AG09309 (cell line): ENCODE measurements around the gene EXO5.
A peak's percentile ranks its signal among the peaks of the same experiment; 100 is the strongest.

Source experiments
- DNase-seq: peaks from one replicate; pipeline ENCODE4 v3.0.0-alpha.2; 2010; ENCODE audit warnings: low read depth
- H3K4me3 ChIP-seq: 2 replicates; pipeline ENCODE4 v1.5.1; 2011; ENCODE audit warnings: mild to moderate bottlenecking, low read depth, low read length, moderate library complexity; ENCODE audit not compliant: control insufficient read depth
- TF ChIP-seq, protein P1 (sequence below): IDR thresholded peaks from 2 replicates; pipeline ENCODE4 v1.5.1; 2011; ENCODE audit warnings: mild to moderate bottlenecking, low read depth, low read length, inconsistent platforms; ENCODE audit not compliant: insufficient read depth, control insufficient read depth; ENCODE audit errors: missing control alignments

Gene EXO5, protein sequence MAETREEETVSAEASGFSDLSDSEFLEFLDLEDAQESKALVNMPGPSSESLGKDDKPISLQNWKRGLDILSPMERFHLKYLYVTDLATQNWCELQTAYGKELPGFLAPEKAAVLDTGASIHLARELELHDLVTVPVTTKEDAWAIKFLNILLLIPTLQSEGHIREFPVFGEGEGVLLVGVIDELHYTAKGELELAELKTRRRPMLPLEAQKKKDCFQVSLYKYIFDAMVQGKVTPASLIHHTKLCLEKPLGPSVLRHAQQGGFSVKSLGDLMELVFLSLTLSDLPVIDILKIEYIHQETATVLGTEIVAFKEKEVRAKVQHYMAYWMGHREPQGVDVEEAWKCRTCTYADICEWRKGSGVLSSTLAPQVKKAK

DNA sequence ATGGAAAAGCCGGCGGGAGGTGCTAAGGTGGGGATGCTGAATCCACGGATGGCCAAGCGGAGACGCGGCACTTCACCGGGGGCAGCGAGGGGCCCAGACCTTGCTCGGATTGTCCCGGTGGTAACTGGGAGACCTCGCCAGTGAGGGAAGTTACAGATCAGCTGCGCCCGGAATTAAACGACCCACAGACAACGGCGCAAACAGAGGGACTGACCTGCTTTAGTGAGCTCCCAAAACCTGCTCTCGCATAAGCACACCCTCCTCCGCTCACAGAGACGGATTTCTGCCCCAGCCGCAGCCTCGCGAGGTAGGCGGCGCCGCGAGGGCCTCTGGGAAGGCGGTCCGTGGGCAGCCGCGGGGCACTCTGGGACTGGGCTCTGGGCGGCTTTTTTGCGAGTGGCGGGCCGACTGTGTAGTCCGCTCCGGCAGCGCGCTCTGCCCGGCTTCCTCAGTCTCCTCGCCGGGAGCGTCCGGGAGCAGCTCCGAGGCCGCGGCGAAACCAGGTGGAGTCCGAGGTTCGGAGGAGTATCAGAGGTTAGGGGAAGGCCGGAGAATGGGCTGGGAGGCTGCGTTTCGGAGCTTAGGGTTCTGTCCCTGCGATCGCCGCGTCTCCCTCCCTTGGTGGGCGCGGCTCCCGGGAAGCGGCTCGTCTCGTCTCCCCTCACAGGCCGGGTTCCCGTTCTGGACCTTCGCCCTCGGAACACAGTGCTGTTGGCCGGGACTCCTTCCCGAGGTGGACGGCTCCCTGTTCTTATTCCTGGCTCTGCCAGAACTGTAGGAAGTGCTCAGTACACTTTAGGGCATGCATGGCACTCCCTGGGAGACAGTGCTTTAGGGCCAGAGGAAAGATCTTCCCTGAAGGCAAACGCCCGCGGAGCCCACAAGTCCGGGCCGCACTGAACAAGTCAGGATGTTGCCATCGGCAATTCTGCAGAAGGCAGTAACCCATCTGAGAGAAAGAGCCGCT lies at the start of gene EXO5:
TSS of gene EXO5 (plus strand) at position 393 of the 967 bp plus-strand sequence. CDS start 5,778 bp downstream, outside the sequence.
- TF ChIP-seq, protein P1, sequence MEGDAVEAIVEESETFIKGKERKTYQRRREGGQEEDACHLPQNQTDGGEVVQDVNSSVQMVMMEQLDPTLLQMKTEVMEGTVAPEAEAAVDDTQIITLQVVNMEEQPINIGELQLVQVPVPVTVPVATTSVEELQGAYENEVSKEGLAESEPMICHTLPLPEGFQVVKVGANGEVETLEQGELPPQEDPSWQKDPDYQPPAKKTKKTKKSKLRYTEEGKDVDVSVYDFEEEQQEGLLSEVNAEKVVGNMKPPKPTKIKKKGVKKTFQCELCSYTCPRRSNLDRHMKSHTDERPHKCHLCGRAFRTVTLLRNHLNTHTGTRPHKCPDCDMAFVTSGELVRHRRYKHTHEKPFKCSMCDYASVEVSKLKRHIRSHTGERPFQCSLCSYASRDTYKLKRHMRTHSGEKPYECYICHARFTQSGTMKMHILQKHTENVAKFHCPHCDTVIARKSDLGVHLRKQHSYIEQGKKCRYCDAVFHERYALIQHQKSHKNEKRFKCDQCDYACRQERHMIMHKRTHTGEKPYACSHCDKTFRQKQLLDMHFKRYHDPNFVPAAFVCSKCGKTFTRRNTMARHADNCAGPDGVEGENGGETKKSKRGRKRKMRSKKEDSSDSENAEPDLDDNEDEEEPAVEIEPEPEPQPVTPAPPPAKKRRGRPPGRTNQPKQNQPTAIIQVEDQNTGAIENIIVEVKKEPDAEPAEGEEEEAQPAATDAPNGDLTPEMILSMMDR: no peak
- peak; percentile 21 for DNase-seq
- H3K4me3 ChIP-seq: peak within 1 kb of the TSS; percentile 79

DNA sequence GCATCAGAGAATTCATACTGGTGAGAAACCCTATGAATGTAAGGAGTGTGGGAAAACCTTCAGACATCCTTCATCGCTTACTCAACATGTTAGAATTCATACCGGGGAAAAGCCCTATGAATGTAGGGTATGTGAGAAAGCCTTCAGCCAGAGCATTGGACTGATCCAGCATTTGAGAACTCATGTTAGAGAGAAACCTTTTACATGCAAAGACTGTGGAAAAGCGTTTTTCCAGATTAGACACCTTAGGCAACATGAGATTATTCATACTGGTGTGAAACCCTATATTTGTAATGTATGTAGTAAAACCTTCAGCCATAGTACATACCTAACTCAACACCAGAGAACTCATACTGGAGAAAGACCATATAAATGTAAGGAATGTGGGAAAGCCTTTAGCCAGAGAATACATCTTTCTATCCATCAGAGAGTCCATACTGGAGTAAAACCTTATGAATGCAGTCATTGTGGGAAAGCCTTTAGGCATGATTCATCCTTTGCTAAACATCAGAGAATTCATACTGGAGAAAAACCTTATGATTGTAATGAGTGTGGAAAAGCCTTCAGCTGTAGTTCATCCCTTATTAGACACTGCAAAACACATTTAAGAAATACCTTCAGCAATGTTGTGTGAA lies 45.5 kb upstream of the EXO5 start:
- TF ChIP-seq, protein P1: no peak
- H3K4me3 ChIP-seq: no peak overlapping the region
- DNase-seq: no peak

DNA sequence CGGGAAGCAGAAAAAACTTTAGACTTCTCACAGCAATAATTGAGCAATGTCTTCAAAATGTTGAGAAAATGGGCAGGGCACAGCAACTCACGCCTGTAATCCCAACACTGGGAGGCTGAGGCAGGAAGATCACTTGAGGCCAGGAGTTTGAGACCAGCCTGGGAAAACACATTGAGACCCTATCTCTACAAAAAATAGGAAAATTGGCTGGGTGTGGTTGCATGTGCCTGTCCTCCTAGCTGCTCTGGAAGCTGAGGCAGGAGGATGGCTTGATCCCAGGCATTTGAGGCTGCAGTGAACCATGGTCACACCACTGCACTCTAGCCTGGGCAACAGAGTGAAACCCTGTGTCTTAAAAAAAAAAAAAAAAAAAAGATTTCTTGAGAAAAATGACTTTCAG lies 39.2 kb upstream of the EXO5 start:
- no peak for DNase-seq
- no peak overlapping the region for H3K4me3 ChIP-seq
- TF ChIP-seq, protein P1: no peak

DNA sequence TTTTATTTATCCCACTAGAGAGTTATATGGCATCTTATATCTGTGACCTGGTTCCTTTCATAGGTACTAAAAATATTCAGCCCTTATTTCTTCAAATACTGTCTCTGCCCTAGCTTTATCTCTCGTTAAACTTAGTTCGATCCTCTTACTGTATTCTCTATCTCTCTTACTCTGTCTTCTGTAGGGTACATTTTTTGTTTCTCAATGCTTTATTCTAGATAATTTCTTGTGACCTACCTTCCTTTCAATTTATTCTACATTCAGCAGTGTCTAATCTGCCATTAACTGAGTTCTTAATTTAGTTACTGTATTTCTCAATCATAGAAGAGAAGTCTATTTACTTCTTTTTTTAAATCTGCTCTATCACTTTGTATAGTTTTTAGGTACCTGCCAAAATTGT lies 33.3 kb upstream of the EXO5 start:
- TF ChIP-seq, protein P1: no peak
- DNase-seq: no peak
- no peak overlapping the region for H3K4me3 ChIP-seq

DNA sequence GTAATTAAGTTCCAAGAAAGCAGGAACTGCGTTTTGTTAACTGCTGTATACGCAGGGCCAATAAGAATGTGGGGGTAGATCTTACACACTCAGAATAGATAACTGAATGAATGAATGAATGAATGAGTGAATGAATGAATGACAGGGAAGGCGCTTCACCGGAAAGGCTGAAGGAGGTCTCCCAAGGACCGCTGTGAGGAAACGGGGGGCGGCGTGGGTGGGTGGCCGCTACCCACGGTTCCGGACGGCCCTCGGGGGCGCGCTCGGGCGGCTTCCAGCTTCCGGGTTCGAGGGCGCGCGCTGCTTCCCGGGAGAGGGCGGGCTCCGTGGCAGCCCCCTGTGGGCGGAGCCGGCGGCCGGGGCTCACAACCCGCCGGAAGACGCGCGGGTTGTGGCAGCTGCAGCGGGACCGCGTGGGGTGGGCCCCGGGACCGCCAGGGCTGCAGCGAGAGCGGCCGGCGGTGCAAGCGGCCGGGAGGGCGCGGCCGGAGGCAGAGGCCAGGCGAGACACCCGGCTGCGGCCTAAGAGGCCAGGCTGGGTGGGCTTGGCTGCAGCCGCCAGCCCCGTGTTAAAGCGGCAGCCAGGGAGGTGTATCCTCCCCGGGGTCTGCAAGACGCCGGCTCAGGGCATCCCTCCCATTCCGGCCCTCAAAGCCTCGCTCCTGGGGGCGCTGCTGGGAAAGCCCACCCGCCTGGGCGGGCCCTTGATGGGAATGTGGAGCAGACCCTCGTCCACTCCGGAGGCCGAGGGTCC lies 31.5 kb upstream of the EXO5 start, which contains the start of gene ZFP69:
TSS of gene ZFP69 (plus strand) at position 367 of the 754 bp plus-strand sequence. CDS start 2,072 bp downstream, outside the sequence.
- TF ChIP-seq, protein P1: no peak
- peak within 1 kb of the TSS; percentile 80 for H3K4me3 ChIP-seq
- DNase-seq: no peak
